Measurements from ENCODE around the gene FARP2.
"Not testable (repeated sequence)": the region's sequence is repeated elsewhere in the genome, so short reads cannot be mapped to it uniquely, and the experiment has no call there.

DNA sequence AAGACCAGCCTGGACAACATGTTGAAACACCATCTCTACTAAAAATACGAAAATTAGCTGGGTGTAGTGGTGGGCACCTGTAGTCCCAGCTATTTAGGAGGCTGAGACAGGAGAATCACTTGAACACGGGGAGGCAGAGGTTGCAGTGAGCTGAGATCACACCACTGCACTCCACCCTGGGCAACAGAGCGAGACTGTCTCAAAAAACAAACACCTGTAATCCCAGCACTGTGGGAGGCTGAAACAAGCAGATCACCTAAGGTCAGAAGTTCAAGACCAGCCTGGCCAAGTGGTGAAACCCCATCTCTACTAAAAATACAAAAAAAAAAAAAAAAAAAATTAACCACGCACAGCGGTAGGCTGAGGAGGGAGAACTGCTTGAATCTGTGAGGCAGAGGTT is 65.9 kb downstream of the FARP2 start:
- not testable (repeated sequence) for TF ChIP-seq GABPA (IDR thresholded peaks at IDR 0.05 in 1 of 2, conservative IDR thresholded peaks at IDR 0.05 in 1 of 2); YY1 (IDR thresholded peaks at IDR 0.05); TAF1 (conservative IDR thresholded peaks at IDR 0.05); REST (IDR thresholded peaks at IDR 0.05)
- TF ChIP-seq, protein P1, sequence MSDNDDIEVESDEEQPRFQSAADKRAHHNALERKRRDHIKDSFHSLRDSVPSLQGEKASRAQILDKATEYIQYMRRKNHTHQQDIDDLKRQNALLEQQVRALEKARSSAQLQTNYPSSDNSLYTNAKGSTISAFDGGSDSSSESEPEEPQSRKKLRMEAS (IDR thresholded peaks at IDR 0.05), result not testable (repeated sequence)
- TF ChIP-seq, protein P2, sequence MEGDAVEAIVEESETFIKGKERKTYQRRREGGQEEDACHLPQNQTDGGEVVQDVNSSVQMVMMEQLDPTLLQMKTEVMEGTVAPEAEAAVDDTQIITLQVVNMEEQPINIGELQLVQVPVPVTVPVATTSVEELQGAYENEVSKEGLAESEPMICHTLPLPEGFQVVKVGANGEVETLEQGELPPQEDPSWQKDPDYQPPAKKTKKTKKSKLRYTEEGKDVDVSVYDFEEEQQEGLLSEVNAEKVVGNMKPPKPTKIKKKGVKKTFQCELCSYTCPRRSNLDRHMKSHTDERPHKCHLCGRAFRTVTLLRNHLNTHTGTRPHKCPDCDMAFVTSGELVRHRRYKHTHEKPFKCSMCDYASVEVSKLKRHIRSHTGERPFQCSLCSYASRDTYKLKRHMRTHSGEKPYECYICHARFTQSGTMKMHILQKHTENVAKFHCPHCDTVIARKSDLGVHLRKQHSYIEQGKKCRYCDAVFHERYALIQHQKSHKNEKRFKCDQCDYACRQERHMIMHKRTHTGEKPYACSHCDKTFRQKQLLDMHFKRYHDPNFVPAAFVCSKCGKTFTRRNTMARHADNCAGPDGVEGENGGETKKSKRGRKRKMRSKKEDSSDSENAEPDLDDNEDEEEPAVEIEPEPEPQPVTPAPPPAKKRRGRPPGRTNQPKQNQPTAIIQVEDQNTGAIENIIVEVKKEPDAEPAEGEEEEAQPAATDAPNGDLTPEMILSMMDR (IDR thresholded peaks at IDR 0.05; ENCODE audit: low read depth, low read length, missing input control), result not testable (repeated sequence)

Measured in liver (tissue), 3 donors.